Esophagus muscularis mucosa (tissue), 3 donors: ENCODE measurements around the gene IL31.

ENCODE experiments used
- POLR2A ChIP-seq: fragments of 450-650 bp; IDR thresholded peaks from one replicate; pipeline ENCODE4 v1.6.1; 2017; ENCODE audit warnings: antibody characterized with exemption, moderate library complexity, mild to moderate bottlenecking, low read depth
- POLR2AphosphoS5 ChIP-seq, 2 donors: sonication (generic); formaldehyde crosslinking; IDR thresholded peaks; one replicate each; pipeline ENCODE4 v1.6.1; 2017; ENCODE audit warnings: antibody characterized with exemption in 2 of 2
- TF ChIP-seq, protein P1 (sequence below), 3 experiments: fragments of 200-600 bp in 2 of 3; fragments of 450-650 bp in 1 of 3; sonication (generic) in 2 of 3; IDR thresholded peaks; one replicate each; pipeline ENCODE4 v1.5.1; 2017 to 2019; ENCODE audit warnings: antibody characterized with exemption in 3 of 3, mild to moderate bottlenecking in 2 of 3, moderate library complexity in 1 of 3

DNA sequence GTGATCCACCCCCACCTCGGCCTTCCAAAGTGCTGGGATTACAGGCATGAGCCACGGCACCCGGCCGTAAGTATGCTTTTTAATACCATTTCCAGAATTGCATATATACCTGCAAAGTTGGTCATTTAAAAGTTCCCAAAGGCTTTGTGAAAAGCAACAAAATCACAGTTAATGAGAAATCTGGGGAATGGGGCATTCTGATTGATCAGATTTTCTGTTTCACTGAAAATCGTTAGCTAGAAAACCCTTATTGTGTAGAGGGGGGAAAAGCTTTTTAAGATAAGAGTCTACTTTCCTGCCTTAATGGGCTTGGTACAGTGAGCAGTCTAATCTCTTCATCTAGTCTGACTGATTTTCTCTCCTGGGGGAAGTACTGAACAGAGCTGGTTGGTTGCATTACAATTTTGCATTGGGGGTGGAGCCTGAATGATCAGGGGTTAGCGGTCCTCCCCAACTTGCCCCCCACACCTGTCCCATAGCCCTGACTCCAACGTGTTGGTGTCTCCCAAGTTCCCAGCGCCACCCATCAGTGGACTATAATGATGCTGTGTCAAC is 23.8 kb downstream of the IL31 start:
- TF ChIP-seq, protein P1, sequence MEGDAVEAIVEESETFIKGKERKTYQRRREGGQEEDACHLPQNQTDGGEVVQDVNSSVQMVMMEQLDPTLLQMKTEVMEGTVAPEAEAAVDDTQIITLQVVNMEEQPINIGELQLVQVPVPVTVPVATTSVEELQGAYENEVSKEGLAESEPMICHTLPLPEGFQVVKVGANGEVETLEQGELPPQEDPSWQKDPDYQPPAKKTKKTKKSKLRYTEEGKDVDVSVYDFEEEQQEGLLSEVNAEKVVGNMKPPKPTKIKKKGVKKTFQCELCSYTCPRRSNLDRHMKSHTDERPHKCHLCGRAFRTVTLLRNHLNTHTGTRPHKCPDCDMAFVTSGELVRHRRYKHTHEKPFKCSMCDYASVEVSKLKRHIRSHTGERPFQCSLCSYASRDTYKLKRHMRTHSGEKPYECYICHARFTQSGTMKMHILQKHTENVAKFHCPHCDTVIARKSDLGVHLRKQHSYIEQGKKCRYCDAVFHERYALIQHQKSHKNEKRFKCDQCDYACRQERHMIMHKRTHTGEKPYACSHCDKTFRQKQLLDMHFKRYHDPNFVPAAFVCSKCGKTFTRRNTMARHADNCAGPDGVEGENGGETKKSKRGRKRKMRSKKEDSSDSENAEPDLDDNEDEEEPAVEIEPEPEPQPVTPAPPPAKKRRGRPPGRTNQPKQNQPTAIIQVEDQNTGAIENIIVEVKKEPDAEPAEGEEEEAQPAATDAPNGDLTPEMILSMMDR (IDR thresholded peaks at IDR 0.05), result no peak
- TF ChIP-seq POLR2A (no peak), POLR2AphosphoS5 (IDR thresholded peaks at IDR 0.05) (no peak)
